T1000 (cell line): ENCODE results near the gene DZANK1.
"Not testable (repeated sequence)": the region's sequence is repeated elsewhere in the genome, so short reads cannot be mapped to it uniquely, and the experiment has no call there.

Experiments
- DNase-seq: peaks from one replicate; lab custom pipeline; 2025; ENCODE audit warnings: mixed read lengths; lab: John Stamatoyannopoulos, UW

The DZANK1 gene

DNA sequence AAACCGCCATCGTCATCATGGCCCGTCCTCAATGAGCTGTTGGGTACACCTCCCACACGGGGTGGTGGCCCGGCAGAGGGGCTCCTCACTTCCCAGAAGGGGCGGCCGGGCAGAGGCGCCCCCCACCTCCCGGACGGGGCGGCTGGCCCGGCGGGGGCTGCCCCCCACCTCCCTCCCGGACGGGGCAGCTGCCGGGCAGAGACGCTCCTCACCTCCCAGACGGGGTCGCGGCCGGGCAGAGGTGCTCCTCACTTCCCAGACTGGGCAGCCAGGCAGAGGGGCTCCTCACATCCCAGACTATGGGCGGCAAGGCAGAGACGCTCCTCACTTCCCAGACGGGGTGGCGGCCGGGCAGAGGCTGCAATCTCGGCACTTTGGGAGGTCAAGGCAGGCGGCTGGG lies 91.3 kb downstream of the DZANK1 start:
- DNase-seq: not testable (repeated sequence)

DNA sequence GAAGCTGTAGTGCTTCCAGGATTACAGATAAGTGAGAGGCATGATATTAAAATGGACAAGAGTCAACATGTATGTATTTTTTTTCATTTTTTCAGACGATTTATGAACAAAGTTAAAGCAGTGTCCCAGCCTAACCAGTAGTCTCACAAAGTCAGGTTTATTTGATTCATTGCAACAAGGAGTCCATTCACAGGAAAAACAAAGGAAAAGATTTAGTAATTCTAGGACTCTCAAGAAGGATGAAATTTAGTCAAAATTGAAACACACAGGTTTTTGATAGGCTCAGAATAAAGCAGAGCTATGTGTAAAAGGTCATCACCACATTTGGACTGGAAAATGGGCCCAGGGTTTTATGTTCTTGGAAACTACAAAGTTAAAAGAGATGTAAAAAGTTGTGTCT lies 94.5 kb downstream of the DZANK1 start:
- no peak for DNase-seq

DNA sequence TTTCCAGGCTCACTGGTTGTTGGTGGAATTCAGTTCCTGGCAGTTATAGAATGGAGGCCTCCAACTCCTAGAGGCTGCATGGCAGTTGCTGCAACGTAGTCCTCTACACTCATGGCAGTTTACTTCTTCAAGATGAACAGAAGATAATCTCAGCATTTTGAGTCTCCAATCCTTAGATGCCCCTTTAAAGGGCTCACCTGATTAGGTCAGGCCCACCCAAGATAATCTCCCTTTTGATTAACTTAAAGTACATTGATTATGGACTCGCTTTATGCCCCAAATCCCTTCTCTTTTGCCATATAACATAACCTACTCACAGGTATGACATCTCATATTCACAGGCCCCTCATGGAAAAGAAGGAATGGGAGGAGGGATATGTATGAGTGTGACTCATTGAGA lies 102.1 kb downstream of the DZANK1 start:
- no peak for DNase-seq

DNA sequence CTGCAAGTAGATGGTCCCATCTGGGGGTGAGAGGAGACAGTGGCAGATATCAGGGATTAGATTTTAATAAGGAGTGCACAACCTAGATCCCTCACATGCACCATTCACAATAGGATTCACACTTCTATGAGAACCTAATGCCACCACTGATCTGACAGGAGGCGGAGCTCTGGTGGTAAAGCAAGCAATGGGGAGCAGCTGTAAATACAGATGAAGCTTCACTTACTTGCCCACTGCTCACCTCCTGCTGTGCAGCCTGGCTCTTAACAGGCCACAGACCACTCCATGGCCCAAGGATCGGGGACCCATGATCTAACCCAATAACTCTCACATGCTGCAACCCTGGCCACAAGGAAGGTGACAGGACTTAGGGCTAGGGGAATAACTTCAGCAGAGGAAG lies 103.1 kb downstream of the DZANK1 start:
- no peak for DNase-seq

DNA sequence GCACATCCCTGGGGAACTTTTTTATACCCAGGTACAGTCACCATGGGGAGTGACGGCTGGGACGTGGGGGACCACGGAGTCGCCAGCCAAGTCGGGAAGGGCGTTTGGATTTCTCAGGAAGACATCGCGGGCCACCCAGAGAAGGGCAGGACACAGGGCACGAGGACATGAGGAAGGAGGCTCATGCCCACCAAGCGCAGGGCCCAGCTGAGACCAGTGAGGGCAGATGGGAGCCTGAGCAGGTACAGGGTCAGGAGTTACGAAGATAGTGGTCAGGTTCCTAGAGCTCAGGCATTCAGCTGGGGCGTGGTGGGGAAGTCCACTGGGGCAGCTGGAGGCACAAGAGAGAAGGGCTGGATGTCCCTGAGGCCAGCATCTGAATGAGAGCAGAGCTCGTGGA lies 103.9 kb downstream of the DZANK1 start:
- no peak for DNase-seq

DNA sequence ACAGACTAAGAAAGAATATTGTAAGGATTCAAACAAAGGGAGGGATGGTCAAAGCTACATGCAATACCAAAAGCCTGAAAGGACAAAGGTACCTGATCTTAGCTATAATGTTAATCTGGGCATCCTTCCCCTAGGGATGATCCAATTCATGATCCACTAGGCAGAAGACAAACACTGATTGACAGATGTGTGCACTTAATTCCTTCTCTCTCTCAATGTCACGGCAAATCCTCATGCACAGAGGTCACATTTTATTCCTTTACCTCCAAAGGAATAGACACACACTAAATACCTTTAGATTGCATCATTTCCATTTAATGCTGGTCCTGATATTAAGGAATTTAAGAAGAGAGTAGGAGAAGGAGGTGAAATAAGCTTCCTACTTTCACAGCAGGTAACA lies 105.2 kb downstream of the DZANK1 start:
- no peak for DNase-seq

DNA sequence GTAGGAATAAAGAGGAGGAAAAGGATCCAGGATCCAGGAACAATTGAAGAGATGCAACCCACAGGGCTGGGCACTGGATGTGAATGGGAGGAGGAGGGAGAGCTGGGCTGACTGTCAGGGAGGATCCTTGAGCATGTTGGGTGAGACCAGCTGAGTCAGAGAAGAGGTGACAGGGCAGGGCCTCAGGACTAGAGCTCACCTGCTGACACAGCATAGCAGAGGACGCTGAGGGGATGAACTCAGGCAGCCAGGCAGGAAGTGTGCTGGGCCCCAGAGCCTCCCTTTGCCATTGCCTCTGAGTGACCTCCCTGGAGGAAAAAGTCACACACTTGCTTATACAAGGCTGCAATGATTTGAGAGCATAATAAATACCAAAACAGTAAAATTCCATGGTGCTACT lies 106.2 kb downstream of the DZANK1 start:
- DNase-seq: no peak

DNA sequence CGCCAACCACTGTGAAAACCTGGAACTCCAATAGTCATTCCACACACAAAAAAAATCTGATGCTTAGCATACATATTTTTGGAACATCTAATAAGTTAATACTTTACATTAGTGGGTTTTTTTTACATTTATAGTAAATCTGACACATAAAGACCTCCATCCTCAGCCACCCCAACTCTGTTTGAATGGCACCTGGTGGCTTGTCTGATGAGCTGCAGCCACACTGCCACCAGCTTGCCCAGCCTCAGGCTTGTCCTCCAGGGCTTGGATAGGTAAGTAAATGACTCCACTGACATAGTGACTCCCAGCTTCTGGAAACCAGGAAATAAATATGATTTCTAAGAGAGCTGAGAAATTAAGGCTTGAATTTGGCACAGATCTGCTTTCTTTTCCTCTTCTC lies 107.0 kb downstream of the DZANK1 start:
- no peak for DNase-seq

DNA sequence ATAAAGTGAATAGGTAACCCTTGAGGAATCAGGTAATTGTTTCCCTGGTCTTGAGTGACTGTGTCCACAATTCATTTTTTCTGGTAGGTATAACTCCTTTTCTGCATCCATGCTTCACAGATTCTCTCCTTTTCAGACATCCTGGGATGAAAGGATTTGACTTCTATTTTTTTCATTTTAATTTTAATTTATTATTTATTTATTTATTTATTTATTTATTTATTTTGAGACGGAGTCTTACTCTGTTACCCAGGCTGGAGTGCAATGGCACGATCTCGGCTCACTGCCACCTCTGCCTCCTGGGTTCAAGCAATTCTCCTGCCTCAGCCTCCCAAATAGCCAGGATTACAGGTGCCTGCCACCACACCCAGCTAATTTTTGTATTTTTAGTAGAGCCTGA lies 117.1 kb downstream of the DZANK1 start:
- DNase-seq: not testable (repeated sequence)
